Measurements from ENCODE around the gene SMIM9. TPM values are rescaled to one million over a fixed set of nuclear protein-coding genes. Genes with fewer than 3 reads are reported as not detected.
"Not testable (repeated sequence)": the region's sequence is repeated elsewhere in the genome, so short reads cannot be mapped to it uniquely, and the experiment has no call there.

SMIM9 gene
- polyA plus RNA-seq, 2 donors, result not detected

- not testable (repeated sequence) for H3K27ac ChIP-seq (ENCODE audit: low read depth in 2 of 2, low read length in 1 of 2); H3K27me3 ChIP-seq (ENCODE audit: control insufficient read depth in 1 of 2, insufficient read depth in 2 of 2, low read length in 2 of 2); H3K36me3 ChIP-seq (ENCODE audit: control insufficient read depth in 2 of 2, insufficient read depth in 2 of 2, low read length in 1 of 2); H3K4me3 ChIP-seq (ENCODE audit: low read depth in 1 of 2, low read length in 2 of 2); H3K4me1 ChIP-seq (ENCODE audit: control insufficient read depth in 2 of 2, insufficient read depth in 2 of 2, low read length in 1 of 2); H3K9me3 ChIP-seq (ENCODE audit: control insufficient read depth in 2 of 2, insufficient read depth in 1 of 2, low read depth in 1 of 2, low read length in 1 of 2)
- WGBS, 2 donors, result 94 to 95% methylated on average over 19 of the region's 19 CpGs
These were observed 17.3 kb downstream of the SMIM9 start for GRCh38 chrX:154817048-154817618.

- H3K9me3 ChIP-seq (ENCODE audit: control insufficient read depth in 2 of 2, insufficient read depth in 1 of 2, low read depth in 1 of 2, low read length in 1 of 2), result not testable (repeated sequence)
These were observed 18.1 kb downstream of the SMIM9 start for GRCh38 chrX:154816326-154816898.

GRCh38 chrX:154815274-154815818 is 19.1 kb downstream of the SMIM9 start:
- peaks cover 0 to 2% of the 10 kb centered on the region in 2 donors for H3K4me1 ChIP-seq (ENCODE audit: control insufficient read depth in 2 of 2, insufficient read depth in 2 of 2, low read length in 1 of 2)
- WGBS, 2 donors, result 71 to 81% methylated on average over 5 of the region's 5 CpGs
- H3K4me3 ChIP-seq (ENCODE audit: low read depth in 1 of 2, low read length in 2 of 2), result no peak overlapping the region
- no peaks in the 10 kb centered on the region for H3K36me3 ChIP-seq (ENCODE audit: control insufficient read depth in 2 of 2, insufficient read depth in 2 of 2, low read length in 1 of 2)
- H3K27me3 ChIP-seq (ENCODE audit: control insufficient read depth in 1 of 2, insufficient read depth in 2 of 2, low read length in 2 of 2), result no peaks in the 10 kb centered on the region
- H3K9me3 ChIP-seq (ENCODE audit: control insufficient read depth in 2 of 2, insufficient read depth in 1 of 2, low read depth in 1 of 2, low read length in 1 of 2), result no peaks in the 10 kb centered on the region
- no peak overlapping the region for H3K27ac ChIP-seq (ENCODE audit: low read depth in 2 of 2, low read length in 1 of 2)

More at GRCh38 chrX:154816326-154816898, 18.1 kb downstream of the SMIM9 start:
- H3K4me3 ChIP-seq (ENCODE audit: low read depth in 1 of 2, low read length in 2 of 2); H3K27me3 ChIP-seq (ENCODE audit: control insufficient read depth in 1 of 2, insufficient read depth in 2 of 2, low read length in 2 of 2); H3K27ac ChIP-seq (ENCODE audit: low read depth in 2 of 2, low read length in 1 of 2); H3K4me1 ChIP-seq (ENCODE audit: control insufficient read depth in 2 of 2, insufficient read depth in 2 of 2, low read length in 1 of 2); H3K36me3 ChIP-seq (ENCODE audit: control insufficient read depth in 2 of 2, insufficient read depth in 2 of 2, low read length in 1 of 2): not testable (repeated sequence)
- WGBS, 2 donors, result 71 to 79% methylated on average over 4 of the region's 4 CpGs

GRCh38 chrX:154813801-154814200 is 20.7 kb downstream of the SMIM9 start:
- Histone ChIP-seq H3K9me3 (ENCODE audit: control insufficient read depth in 2 of 2, insufficient read depth in 1 of 2, low read depth in 1 of 2, low read length in 1 of 2) (no peaks in the 10 kb centered on the region), H3K4me3 (ENCODE audit: low read depth in 1 of 2, low read length in 2 of 2) (no peak overlapping the region), H3K36me3 (ENCODE audit: control insufficient read depth in 2 of 2, insufficient read depth in 2 of 2, low read length in 1 of 2) (no peaks in the 10 kb centered on the region), H3K27ac (ENCODE audit: low read depth in 2 of 2, low read length in 1 of 2) (no peak overlapping the region), H3K27me3 (ENCODE audit: control insufficient read depth in 1 of 2, insufficient read depth in 2 of 2, low read length in 2 of 2) (no peaks in the 10 kb centered on the region), H3K4me1 (ENCODE audit: control insufficient read depth in 2 of 2, insufficient read depth in 2 of 2, low read length in 1 of 2) (no peaks in the 10 kb centered on the region)
- 14 to 19% methylated on average over 1 of the region's 1 CpG for WGBS, 2 donors

- Histone ChIP-seq H3K36me3 (ENCODE audit: control insufficient read depth in 2 of 2, insufficient read depth in 2 of 2, low read length in 1 of 2) (no peaks in the 10 kb centered on the region), H3K27me3 (ENCODE audit: control insufficient read depth in 1 of 2, insufficient read depth in 2 of 2, low read length in 2 of 2) (no peaks in the 10 kb centered on the region), H3K4me1 (ENCODE audit: control insufficient read depth in 2 of 2, insufficient read depth in 2 of 2, low read length in 1 of 2) (no peaks in the 10 kb centered on the region), H3K4me3 (ENCODE audit: low read depth in 1 of 2, low read length in 2 of 2) (no peak overlapping the region), H3K9me3 (ENCODE audit: control insufficient read depth in 2 of 2, insufficient read depth in 1 of 2, low read depth in 1 of 2, low read length in 1 of 2) (no peaks in the 10 kb centered on the region), H3K27ac (ENCODE audit: low read depth in 2 of 2, low read length in 1 of 2) (no peak overlapping the region)
- WGBS, 2 donors, result 74 to 82% methylated on average over 2 of the region's 2 CpGs
These were observed 21.9 kb downstream of the SMIM9 start for GRCh38 chrX:154812341-154813101.

GRCh38 chrX:154809939-154810665 is 24.4 kb downstream of the SMIM9 start:
- Histone ChIP-seq H3K9me3 (ENCODE audit: control insufficient read depth in 2 of 2, insufficient read depth in 1 of 2, low read depth in 1 of 2, low read length in 1 of 2) (peaks cover 0 to 3% of the 10 kb centered on the region in 2 donors), H3K27me3 (ENCODE audit: control insufficient read depth in 1 of 2, insufficient read depth in 2 of 2, low read length in 2 of 2) (no peaks in the 10 kb centered on the region), H3K36me3 (ENCODE audit: control insufficient read depth in 2 of 2, insufficient read depth in 2 of 2, low read length in 1 of 2) (no peaks in the 10 kb centered on the region), H3K4me3 (ENCODE audit: low read depth in 1 of 2, low read length in 2 of 2) (no peak overlapping the region), H3K27ac (ENCODE audit: low read depth in 2 of 2, low read length in 1 of 2) (no peak overlapping the region), H3K4me1 (ENCODE audit: control insufficient read depth in 2 of 2, insufficient read depth in 2 of 2, low read length in 1 of 2) (no peaks in the 10 kb centered on the region)
- WGBS, 2 donors, result 74 to 79% methylated on average over 1 of the region's 1 CpG

- WGBS, 2 donors, result 90 to 96% methylated on average over 5 of the region's 5 CpGs
- no peak overlapping the region for H3K27ac ChIP-seq (ENCODE audit: low read depth in 2 of 2, low read length in 1 of 2)
- H3K4me3 ChIP-seq (ENCODE audit: low read depth in 1 of 2, low read length in 2 of 2), result no peak overlapping the region
- no peaks in the 10 kb centered on the region for H3K36me3 ChIP-seq (ENCODE audit: control insufficient read depth in 2 of 2, insufficient read depth in 2 of 2, low read length in 1 of 2)
- no peaks in the 10 kb centered on the region for H3K4me1 ChIP-seq (ENCODE audit: control insufficient read depth in 2 of 2, insufficient read depth in 2 of 2, low read length in 1 of 2)
- H3K9me3 ChIP-seq (ENCODE audit: control insufficient read depth in 2 of 2, insufficient read depth in 1 of 2, low read depth in 1 of 2, low read length in 1 of 2), result peaks cover 0 to 3% of the 10 kb centered on the region in 2 donors
- H3K27me3 ChIP-seq (ENCODE audit: control insufficient read depth in 1 of 2, insufficient read depth in 2 of 2, low read length in 2 of 2), result no peaks in the 10 kb centered on the region
These were observed 27.5 kb downstream of the SMIM9 start for GRCh38 chrX:154806837-154807501.

GRCh38 chrX:154805696-154806091 is 28.8 kb downstream of the SMIM9 start:
- WGBS, 2 donors, result 6 to 40% methylated on average over 13 of the region's 13 CpGs
- H3K27me3 ChIP-seq (ENCODE audit: control insufficient read depth in 1 of 2, insufficient read depth in 2 of 2, low read length in 2 of 2), result no peaks in the 10 kb centered on the region
- H3K36me3 ChIP-seq (ENCODE audit: control insufficient read depth in 2 of 2, insufficient read depth in 2 of 2, low read length in 1 of 2), result no peaks in the 10 kb centered on the region
- H3K4me1 ChIP-seq (ENCODE audit: control insufficient read depth in 2 of 2, insufficient read depth in 2 of 2, low read length in 1 of 2), result no peaks in the 10 kb centered on the region
- H3K27ac ChIP-seq (ENCODE audit: low read depth in 2 of 2, low read length in 1 of 2), result peak overlapping the region in 1 of 2 donors; percentile 24
- peak overlapping the region; percentile 32 to 43 for H3K4me3 ChIP-seq (ENCODE audit: low read depth in 1 of 2, low read length in 2 of 2)
- H3K9me3 ChIP-seq (ENCODE audit: control insufficient read depth in 2 of 2, insufficient read depth in 1 of 2, low read depth in 1 of 2, low read length in 1 of 2), result peaks cover 0 to 3% of the 10 kb centered on the region in 2 donors

Measured in esophagus (tissue), 2 donors.